DOHH2 (cell line): Measurements from ENCODE around the gene SRRM1.
"Not testable (repeated sequence)": the region's sequence is repeated elsewhere in the genome, so short reads cannot be mapped to it uniquely, and the experiment has no call there.

Experiments used
- H3F3A ChIP-seq: fragments of 200-600 bp; sonication (generic), shearing (Covaris generic); 2 replicates; pipeline ENCODE4 v1.6.0; 2016; ENCODE audit warnings: antibody characterized with exemption, mild to moderate bottlenecking; ENCODE audit not compliant: control insufficient read depth, insufficient read depth
- H3K27ac ChIP-seq: fragments of 200-600 bp; sonication (generic); 2 replicates; pipeline ENCODE4 v1.5.1; 2014; ENCODE audit warnings: low read depth, mild to moderate bottlenecking, low read length, moderate library complexity
- H3K27me3 ChIP-seq: fragments of 200-600 bp; sonication (generic); 2 replicates; pipeline ENCODE4 v1.6.1; 2014; ENCODE audit warnings: mild to moderate bottlenecking, low read length, mixed read lengths; ENCODE audit not compliant: control insufficient read depth
- H3K36me3 ChIP-seq: fragments of 200-600 bp; sonication (generic); 2 replicates; pipeline ENCODE4 v1.6.1; 2014; ENCODE audit warnings: mild to moderate bottlenecking, low read length, moderate library complexity, mixed read lengths; ENCODE audit not compliant: control insufficient read depth
- H3K4me1 ChIP-seq: fragments of 200-600 bp; sonication (generic); 2 replicates; pipeline ENCODE4 v1.6.1; 2014; ENCODE audit warnings: mild to moderate bottlenecking, low read length, mixed read lengths; ENCODE audit not compliant: control insufficient read depth
- H3K4me2 ChIP-seq: fragments of 200-600 bp; sonication (generic); 2 replicates; pipeline ENCODE4 v1.6.0; 2014; ENCODE audit warnings: mild to moderate bottlenecking, low read length, moderate library complexity
- H3K4me3 ChIP-seq: fragments of 200-600 bp; sonication (generic); 2 replicates; pipeline ENCODE4 v1.5.1; 2014; ENCODE audit warnings: mild to moderate bottlenecking, low read length, mixed read lengths
- H3K79me2 ChIP-seq: fragments of 200-600 bp; sonication (generic); 2 replicates; pipeline ENCODE4 v1.6.1; 2014; ENCODE audit warnings: mild to moderate bottlenecking, low read length, mixed read lengths; ENCODE audit not compliant: control insufficient read depth
- H3K9me2 ChIP-seq: fragments of 200-600 bp; sonication (generic); replicated peaks from 2 replicates; pipeline ENCODE4 v1.6.1; 2014; ENCODE audit warnings: mild to moderate bottlenecking, low read length, mixed read lengths; ENCODE audit not compliant: control insufficient read depth
- H3K9me3 ChIP-seq: fragments of 200-600 bp; sonication (generic); 2 replicates; pipeline ENCODE4 v1.6.1; 2014; ENCODE audit warnings: antibody characterized with exemption, low read length, mixed read lengths; ENCODE audit not compliant: control insufficient read depth, insufficient read depth
- H4K20me1 ChIP-seq: fragments of 200-600 bp; sonication (generic); 2 replicates; pipeline ENCODE4 v1.6.0; 2014; ENCODE audit warnings: low read depth, mild to moderate bottlenecking, antibody characterized with exemption, low read length, moderate library complexity; ENCODE audit not compliant: control insufficient read depth, insufficient read depth
- EZH2phosphoT487 ChIP-seq: fragments of 200-600 bp; sonication (generic); IDR thresholded peaks from 2 replicates; pipeline ENCODE4 v1.6.1; 2017; ENCODE audit warnings: borderline replicate concordance, mild to moderate bottlenecking, antibody characterized with exemption, low read length, moderate library complexity, mixed read lengths
- TF ChIP-seq, protein P1 (sequence below): fragments of 200-600 bp; sonication (generic); IDR thresholded peaks from one replicate; pipeline ENCODE4 v1.5.1; 2014; ENCODE audit warnings: antibody characterized with exemption, mild to moderate bottlenecking, low read depth, low read length; ENCODE audit not compliant: poor library complexity, severe bottlenecking

The SRRM1 gene

DNA sequence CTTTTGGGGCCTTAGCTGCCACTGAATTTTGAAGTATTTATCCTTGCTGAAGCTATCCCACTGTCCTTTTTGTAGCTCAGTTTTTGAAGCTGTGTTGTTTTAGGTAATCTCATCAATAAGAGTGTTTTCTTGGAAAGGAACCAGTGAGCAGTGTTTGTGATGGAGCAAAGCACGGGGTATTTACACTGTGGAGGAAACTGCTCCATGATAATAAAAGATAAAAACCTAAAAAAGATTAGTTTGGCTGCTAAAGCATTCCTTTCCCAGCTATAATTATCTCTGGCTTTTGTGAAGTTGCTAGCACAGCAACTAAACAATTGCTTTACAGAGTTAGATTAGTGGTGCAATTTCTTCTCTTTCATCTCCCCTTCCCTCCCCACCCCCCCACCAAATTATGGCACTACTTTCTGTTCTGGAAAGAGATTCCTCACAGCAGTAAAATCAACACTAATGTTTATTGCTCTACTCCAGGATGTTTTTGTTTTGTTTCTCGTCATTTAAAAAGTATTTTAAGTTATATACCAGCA lies 21.5 kb downstream of the SRRM1 start:
- H3K9me3 ChIP-seq: no peaks in the 10 kb centered on the region
- H3K27ac ChIP-seq: no peak overlapping the region
- H3K4me1 ChIP-seq: no peaks in the 10 kb centered on the region
- H3K4me3 ChIP-seq: no peak overlapping the region
- H3K4me2 ChIP-seq: no peak overlapping the region
- 0 out of 2 replicates have a peak, but pooled peaks cover 2% of the 10 kb centered on the region for H4K20me1 ChIP-seq
- peaks cover 93% of the 10 kb centered on the region for H3K36me3 ChIP-seq
- H3K9me2 ChIP-seq: no peaks in the 10 kb centered on the region
- peaks cover 20% of the 10 kb centered on the region for H3F3A ChIP-seq
- no peaks in the 10 kb centered on the region for H3K27me3 ChIP-seq
- H3K79me2 ChIP-seq: peaks cover 36% of the 10 kb centered on the region
- TF ChIP-seq, protein P1, sequence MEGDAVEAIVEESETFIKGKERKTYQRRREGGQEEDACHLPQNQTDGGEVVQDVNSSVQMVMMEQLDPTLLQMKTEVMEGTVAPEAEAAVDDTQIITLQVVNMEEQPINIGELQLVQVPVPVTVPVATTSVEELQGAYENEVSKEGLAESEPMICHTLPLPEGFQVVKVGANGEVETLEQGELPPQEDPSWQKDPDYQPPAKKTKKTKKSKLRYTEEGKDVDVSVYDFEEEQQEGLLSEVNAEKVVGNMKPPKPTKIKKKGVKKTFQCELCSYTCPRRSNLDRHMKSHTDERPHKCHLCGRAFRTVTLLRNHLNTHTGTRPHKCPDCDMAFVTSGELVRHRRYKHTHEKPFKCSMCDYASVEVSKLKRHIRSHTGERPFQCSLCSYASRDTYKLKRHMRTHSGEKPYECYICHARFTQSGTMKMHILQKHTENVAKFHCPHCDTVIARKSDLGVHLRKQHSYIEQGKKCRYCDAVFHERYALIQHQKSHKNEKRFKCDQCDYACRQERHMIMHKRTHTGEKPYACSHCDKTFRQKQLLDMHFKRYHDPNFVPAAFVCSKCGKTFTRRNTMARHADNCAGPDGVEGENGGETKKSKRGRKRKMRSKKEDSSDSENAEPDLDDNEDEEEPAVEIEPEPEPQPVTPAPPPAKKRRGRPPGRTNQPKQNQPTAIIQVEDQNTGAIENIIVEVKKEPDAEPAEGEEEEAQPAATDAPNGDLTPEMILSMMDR: no peak
- no peak for TF ChIP-seq EZH2phosphoT487

DNA sequence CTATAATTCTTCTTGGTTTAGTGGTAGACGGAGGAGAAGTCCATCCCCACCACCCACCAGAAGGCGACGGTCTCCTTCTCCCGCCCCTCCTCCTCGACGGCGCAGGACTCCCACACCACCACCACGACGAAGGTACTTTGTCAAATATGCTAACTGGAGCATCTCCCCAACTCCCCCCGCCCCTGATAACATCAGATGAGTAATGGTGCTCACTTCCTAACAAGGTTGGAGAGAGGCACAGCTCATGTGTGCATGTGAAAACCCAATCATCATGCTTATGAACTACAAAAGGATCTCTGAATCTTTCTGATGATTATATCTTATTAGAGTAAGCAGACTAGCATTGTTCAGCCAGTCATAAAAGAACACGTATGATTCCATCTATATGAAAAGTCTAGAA lies 23.7 kb downstream of the SRRM1 start:
- no peaks in the 10 kb centered on the region for H3K9me2 ChIP-seq
- TF ChIP-seq, protein P1: no peak
- no peak for TF ChIP-seq EZH2phosphoT487
- H4K20me1 ChIP-seq: 0 out of 2 replicates have a peak, but pooled peaks cover 2% of the 10 kb centered on the region
- H3K4me2 ChIP-seq: no peak overlapping the region
- no peaks in the 10 kb centered on the region for H3K27me3 ChIP-seq
- peaks cover 23% of the 10 kb centered on the region for H3F3A ChIP-seq
- H3K9me3 ChIP-seq: no peaks in the 10 kb centered on the region
- H3K79me2 ChIP-seq: peaks cover 17% of the 10 kb centered on the region
- H3K4me1 ChIP-seq: no peaks in the 10 kb centered on the region
- H3K4me3 ChIP-seq: no peak overlapping the region
- H3K36me3 ChIP-seq: peaks cover 93% of the 10 kb centered on the region
- H3K27ac ChIP-seq: no peak overlapping the region

DNA sequence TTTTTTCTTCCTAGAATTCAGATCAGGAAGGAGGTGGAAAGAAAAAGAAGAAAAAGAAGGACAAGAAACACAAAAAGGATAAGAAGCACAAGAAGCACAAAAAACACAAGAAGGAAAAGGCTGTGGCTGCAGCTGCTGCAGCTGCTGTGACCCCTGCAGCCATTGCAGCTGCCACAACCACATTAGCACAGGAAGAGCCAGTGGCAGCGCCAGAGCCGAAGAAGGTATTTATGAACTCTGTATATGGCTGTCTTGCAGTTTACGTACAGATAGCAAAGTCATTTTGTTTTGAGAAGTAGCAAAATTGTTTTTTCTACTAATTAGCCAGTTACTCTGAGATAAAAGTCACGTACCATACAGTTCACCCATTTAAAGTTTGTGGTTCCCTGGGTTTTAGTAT lies 28.3 kb downstream of the SRRM1 start:
- not testable (repeated sequence) for H4K20me1 ChIP-seq, H3K27me3 ChIP-seq, H3K27ac ChIP-seq, H3K4me2 ChIP-seq, H3K79me2 ChIP-seq, H3K4me1 ChIP-seq, H3K4me3 ChIP-seq, H3K9me2 ChIP-seq, H3K9me3 ChIP-seq
- Histone ChIP-seq H3K36me3 (peaks cover 87% of the 10 kb centered on the region), H3F3A (peaks cover 31% of the 10 kb centered on the region)

DNA sequence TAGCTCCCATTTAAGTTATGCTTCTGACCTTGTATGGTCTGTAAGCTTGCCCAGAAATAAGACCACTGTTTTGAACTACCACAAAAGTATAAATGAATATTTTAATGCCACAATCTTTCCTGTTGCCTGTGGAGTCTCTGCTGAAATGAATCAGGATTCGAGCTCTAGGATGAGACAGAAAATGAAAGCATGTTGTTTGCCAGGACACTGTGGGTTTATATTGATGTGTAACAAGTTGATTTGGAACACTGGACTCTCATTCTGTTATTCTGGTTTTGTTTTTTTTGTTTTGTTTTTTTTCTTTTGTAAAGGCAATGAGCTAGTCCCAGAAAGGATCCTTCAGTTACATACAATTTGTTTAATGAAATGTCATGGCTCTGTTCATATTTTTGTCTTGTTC lies 29.6 kb downstream of the SRRM1 start:
- not testable (repeated sequence) for H3K27ac ChIP-seq, H3K27me3 ChIP-seq, H4K20me1 ChIP-seq, H3K4me2 ChIP-seq, H3K4me3 ChIP-seq, H3K79me2 ChIP-seq, H3K4me1 ChIP-seq, H3K9me3 ChIP-seq, H3K9me2 ChIP-seq
- Histone ChIP-seq H3K36me3 (peaks cover 82% of the 10 kb centered on the region), H3F3A (peaks cover 43% of the 10 kb centered on the region)
